OCI-LY3 (cell line): ENCODE measurements around the gene NRP2.

ENCODE experiments used
- EZH2phosphoT487 ChIP-seq: fragments of 200-600 bp; shearing (Covaris generic); IDR thresholded peaks from 2 replicates; pipeline ENCODE4 v1.6.1; 2018; ENCODE audit warnings: antibody characterized with exemption, mixed run types, low read depth
- TF ChIP-seq, protein P1 (sequence below): fragments of 200-600, 300-600 bp; sonication (generic); IDR thresholded peaks from 2 replicates; pipeline ENCODE4 v1.5.1; 2014; ENCODE audit warnings: antibody characterized with exemption, low read length, low read depth

GRCh38 chr2:205750797-205751196 lies 68.5 kb downstream of the NRP2 start:
- TF ChIP-seq, protein P1, sequence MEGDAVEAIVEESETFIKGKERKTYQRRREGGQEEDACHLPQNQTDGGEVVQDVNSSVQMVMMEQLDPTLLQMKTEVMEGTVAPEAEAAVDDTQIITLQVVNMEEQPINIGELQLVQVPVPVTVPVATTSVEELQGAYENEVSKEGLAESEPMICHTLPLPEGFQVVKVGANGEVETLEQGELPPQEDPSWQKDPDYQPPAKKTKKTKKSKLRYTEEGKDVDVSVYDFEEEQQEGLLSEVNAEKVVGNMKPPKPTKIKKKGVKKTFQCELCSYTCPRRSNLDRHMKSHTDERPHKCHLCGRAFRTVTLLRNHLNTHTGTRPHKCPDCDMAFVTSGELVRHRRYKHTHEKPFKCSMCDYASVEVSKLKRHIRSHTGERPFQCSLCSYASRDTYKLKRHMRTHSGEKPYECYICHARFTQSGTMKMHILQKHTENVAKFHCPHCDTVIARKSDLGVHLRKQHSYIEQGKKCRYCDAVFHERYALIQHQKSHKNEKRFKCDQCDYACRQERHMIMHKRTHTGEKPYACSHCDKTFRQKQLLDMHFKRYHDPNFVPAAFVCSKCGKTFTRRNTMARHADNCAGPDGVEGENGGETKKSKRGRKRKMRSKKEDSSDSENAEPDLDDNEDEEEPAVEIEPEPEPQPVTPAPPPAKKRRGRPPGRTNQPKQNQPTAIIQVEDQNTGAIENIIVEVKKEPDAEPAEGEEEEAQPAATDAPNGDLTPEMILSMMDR: no peak
- TF ChIP-seq EZH2phosphoT487: no peak
